ENCODE measurements around the gene PCDH9.

The PCDH9 gene

GRCh38 chr13:67225252-67226159 is 4.6 kb downstream of the PCDH9 start:
- H3K4me3 ChIP-seq (ENCODE audit: low read depth, low read length), result no peak overlapping the region

GRCh38 chr13:67224148-67224846 is 5.8 kb downstream of the PCDH9 start:
- no peak overlapping the region for H3K4me3 ChIP-seq (ENCODE audit: low read depth, low read length)

- no peak overlapping the region for H3K4me3 ChIP-seq (ENCODE audit: low read depth, low read length)
These were observed 6.4 kb downstream of the PCDH9 start for GRCh38 chr13:67223742-67224141.

- H3K4me3 ChIP-seq (ENCODE audit: low read depth, low read length), result no peak overlapping the region
These were observed 7.1 kb downstream of the PCDH9 start for GRCh38 chr13:67223024-67223423.

- H3K4me3 ChIP-seq (ENCODE audit: low read depth, low read length), result no peak overlapping the region
These were observed 8.4 kb downstream of the PCDH9 start for GRCh38 chr13:67221630-67222226.

GRCh38 chr13:67219113-67219512 is 11.0 kb downstream of the PCDH9 start:
- no peak overlapping the region for H3K4me3 ChIP-seq (ENCODE audit: low read depth, low read length)

GRCh38 chr13:67217880-67218279 is 12.3 kb downstream of the PCDH9 start:
- no peak overlapping the region for H3K4me3 ChIP-seq (ENCODE audit: low read depth, low read length)

- no peak overlapping the region for H3K4me3 ChIP-seq (ENCODE audit: low read depth, low read length)
These were observed 13.3 kb downstream of the PCDH9 start for GRCh38 chr13:67216864-67217263.

- no peak overlapping the region for H3K4me3 ChIP-seq (ENCODE audit: low read depth, low read length)
These were observed 19.9 kb downstream of the PCDH9 start for GRCh38 chr13:67210208-67210607.

GRCh38 chr13:67208552-67208951 is 21.6 kb downstream of the PCDH9 start:
- no peak overlapping the region for H3K4me3 ChIP-seq (ENCODE audit: low read depth, low read length)

GRCh38 chr13:67204764-67205163 is 25.4 kb downstream of the PCDH9 start:
- no peak overlapping the region for H3K4me3 ChIP-seq (ENCODE audit: low read depth, low read length)

- H3K4me3 ChIP-seq (ENCODE audit: low read depth, low read length), result no peak overlapping the region
These were observed 29.5 kb downstream of the PCDH9 start for GRCh38 chr13:67200605-67201004.

GRCh38 chr13:67200183-67200582 is 30.0 kb downstream of the PCDH9 start:
- H3K4me3 ChIP-seq (ENCODE audit: low read depth, low read length), result no peak overlapping the region

GRCh38 chr13:67197704-67198103 is 32.4 kb downstream of the PCDH9 start:
- no peak overlapping the region for H3K4me3 ChIP-seq (ENCODE audit: low read depth, low read length)

GRCh38 chr13:67193979-67194378 is 36.2 kb downstream of the PCDH9 start:
- H3K4me3 ChIP-seq (ENCODE audit: low read depth, low read length), result no peak overlapping the region

GRCh38 chr13:67192751-67193150 is 37.4 kb downstream of the PCDH9 start:
- no peak overlapping the region for H3K4me3 ChIP-seq (ENCODE audit: low read depth, low read length)

GRCh38 chr13:67186995-67187569 is 43.1 kb downstream of the PCDH9 start:
- no peak overlapping the region for H3K4me3 ChIP-seq (ENCODE audit: low read depth, low read length)

- H3K4me3 ChIP-seq (ENCODE audit: low read depth, low read length), result no peak overlapping the region
These were observed 45.9 kb downstream of the PCDH9 start for GRCh38 chr13:67184247-67184646.

- H3K4me3 ChIP-seq (ENCODE audit: low read depth, low read length), result no peak overlapping the region
These were observed 47.0 kb downstream of the PCDH9 start for GRCh38 chr13:67183151-67183550.

GRCh38 chr13:67175836-67176459 is 54.2 kb downstream of the PCDH9 start:
- no peak overlapping the region for H3K4me3 ChIP-seq (ENCODE audit: low read depth, low read length)

- no peak overlapping the region for H3K4me3 ChIP-seq (ENCODE audit: low read depth, low read length)
These were observed 61.8 kb downstream of the PCDH9 start for GRCh38 chr13:67168384-67168783.

All from iPS-11a (cell line).